HEK293 (cell line): ENCODE measurements around the gene RASA3.

Experiments used
- CTCF ChIA-PET: fragments of 350-600 bp; formaldehyde crosslinking; extraction: SDS; loops from one replicate; lab custom pipeline; 2021; ENCODE audit warnings: antibody characterized with exemption; lab: Yijun Ruan, JAX
- POLR2A ChIA-PET: fragments of 300-600 bp; formaldehyde crosslinking; extraction: SDS; loops from one replicate; lab custom pipeline; 2020; ENCODE audit warnings: antibody characterized with exemption, inconsistent platforms; lab: Yijun Ruan, JAX
- H3K27ac ChIP-seq: fragments of 200-500 bp; sonication (Bioruptor generic); 2 replicates; pipeline ENCODE4 v1.5.1; 2014; ENCODE audit warnings: low read depth, low read length, control low read depth, inconsistent platforms; ENCODE audit errors: extremely low read depth
- H3K36me3 ChIP-seq, 2 experiments: fragments of 200-500 bp in 1 of 2; sonication (Bioruptor generic) in 1 of 2; 1 replicate in 1 of 2; 2 replicates in 1 of 2; pipeline ENCODE4 v1.5.1; 2014 to 2017; ENCODE audit warnings: inconsistent platforms in 2 of 2, low read length in 2 of 2; ENCODE audit not compliant: control insufficient read depth in 2 of 2, insufficient read depth in 1 of 2
- H3K4me1 ChIP-seq: fragments of 200-500 bp; sonication (Bioruptor generic); 2 replicates; pipeline ENCODE4 v1.5.1; 2014; ENCODE audit warnings: mild to moderate bottlenecking, low read length, inconsistent platforms; ENCODE audit not compliant: control insufficient read depth, insufficient read depth
- H3K4me3 ChIP-seq: 2 replicates; pipeline ENCODE4 v1.5.1; 2011; ENCODE audit warnings: low read depth, mild to moderate bottlenecking, control low read depth, low read length, moderate library complexity
- H3K9me3 ChIP-seq: fragments of 200-500 bp; sonication (Bioruptor generic); 2 replicates; pipeline ENCODE4 v1.5.1; 2014; ENCODE audit warnings: low read depth, low read length, inconsistent platforms; ENCODE audit not compliant: control insufficient read depth, insufficient read depth
- ATF2 ChIP-seq: fragments of 450-650 bp; formaldehyde crosslinking; IDR thresholded peaks from 2 replicates; pipeline ENCODE4 v1.5.1; 2016; ENCODE audit warnings: missing biosample characterization, missing genetic modification characterization, low read depth
- GLI4 ChIP-seq: fragments of 450-650 bp; formaldehyde crosslinking; IDR thresholded peaks from 2 replicates; pipeline ENCODE4 v1.5.1; 2016; ENCODE audit warnings: missing biosample characterization, missing genetic modification characterization
- KLF16 ChIP-seq: fragments of 450-650 bp; formaldehyde crosslinking; IDR thresholded peaks from 2 replicates; pipeline ENCODE4 v1.5.1; 2017; ENCODE audit warnings: missing biosample characterization, missing genetic modification characterization
- KLF7 ChIP-seq: fragments of 450-650 bp; formaldehyde crosslinking; IDR thresholded peaks from 2 replicates; pipeline ENCODE4 v1.5.1; 2016; ENCODE audit warnings: missing biosample characterization, missing genetic modification characterization, borderline replicate concordance
- KLF8 ChIP-seq: fragments of 450-650 bp; formaldehyde crosslinking; IDR thresholded peaks from 2 replicates; pipeline ENCODE4 v1.5.1; 2016; ENCODE audit warnings: missing biosample characterization, missing genetic modification characterization
- PRDM6 ChIP-seq: fragments of 450-650 bp; formaldehyde crosslinking; IDR thresholded peaks from 2 replicates; pipeline ENCODE4 v1.5.1; 2017; ENCODE audit warnings: missing biosample characterization, missing genetic modification characterization
- REST ChIP-seq: fragments of 450-650 bp; formaldehyde crosslinking; IDR thresholded peaks from 2 replicates; pipeline ENCODE4 v1.5.1; 2016; ENCODE audit warnings: missing biosample characterization, missing genetic modification characterization
- ZBTB8A ChIP-seq: fragments of 450-650 bp; formaldehyde crosslinking; IDR thresholded peaks from 2 replicates; pipeline ENCODE4 v1.5.1; 2016; ENCODE audit warnings: missing biosample characterization, missing genetic modification characterization
- ZFP37 ChIP-seq: fragments of 450-650 bp; formaldehyde crosslinking; IDR thresholded peaks from 2 replicates; pipeline ENCODE4 v1.5.1; 2016; ENCODE audit warnings: missing biosample characterization, missing genetic modification characterization
- ZNF114 ChIP-seq: fragments of 450-650 bp; formaldehyde crosslinking; IDR thresholded peaks from 2 replicates; pipeline ENCODE4 v1.5.0; 2017; ENCODE audit warnings: missing biosample characterization, missing genetic modification characterization
- ZNF175 ChIP-seq: fragments of 450-650 bp; formaldehyde crosslinking; IDR thresholded peaks from 2 replicates; pipeline ENCODE4 v1.5.1; 2016; ENCODE audit warnings: missing biosample characterization, missing genetic modification characterization
- ZNF266 ChIP-seq: fragments of 450-650 bp; formaldehyde crosslinking; IDR thresholded peaks from 2 replicates; pipeline ENCODE4 v1.5.1; 2016; ENCODE audit warnings: missing biosample characterization, missing genetic modification characterization, low read depth
- ZNF391 ChIP-seq: fragments of 450-650 bp; formaldehyde crosslinking; IDR thresholded peaks from 2 replicates; pipeline ENCODE4 v1.5.1; 2016; ENCODE audit warnings: low read depth, missing biosample characterization, missing genetic modification characterization, borderline replicate concordance
- ZNF394 ChIP-seq: fragments of 450-650 bp; formaldehyde crosslinking; IDR thresholded peaks from 2 replicates; pipeline ENCODE4 v1.5.1; 2016; ENCODE audit warnings: missing biosample characterization, missing genetic modification characterization, mild to moderate bottlenecking, moderate library complexity, borderline replicate concordance
- ZNF513 ChIP-seq: fragments of 450-650 bp; IDR thresholded peaks from 2 replicates; pipeline ENCODE4 v1.5.1; 2018; ENCODE audit warnings: missing biosample characterization, missing genetic modification characterization
- ZNF529 ChIP-seq: fragments of 450-650 bp; formaldehyde crosslinking; IDR thresholded peaks from 2 replicates; pipeline ENCODE4 v1.5.1; 2017; ENCODE audit warnings: missing genetic modification characterization, missing biosample characterization; ENCODE audit not compliant: insufficient replicate concordance
- ZNF548 ChIP-seq: fragments of 450-650 bp; formaldehyde crosslinking; IDR thresholded peaks from 2 replicates; pipeline ENCODE4 v1.5.1; 2016; ENCODE audit warnings: missing biosample characterization, missing genetic modification characterization
- ZNF585B ChIP-seq: fragments of 450-650 bp; formaldehyde crosslinking; IDR thresholded peaks from 2 replicates; pipeline ENCODE4 v1.5.1; 2016; ENCODE audit warnings: missing biosample characterization, missing genetic modification characterization
- ZNF610 ChIP-seq: fragments of 450-650 bp; formaldehyde crosslinking; IDR thresholded peaks from 2 replicates; pipeline ENCODE4 v1.5.1; 2016; ENCODE audit warnings: missing biosample characterization, missing genetic modification characterization, borderline replicate concordance
- TF ChIP-seq, protein P1 (sequence below): fragments of 450-650 bp; formaldehyde crosslinking; IDR thresholded peaks from 2 replicates; pipeline ENCODE4 v1.5.1; 2016; ENCODE audit warnings: missing biosample characterization, missing genetic modification characterization

The RASA3 gene

DNA sequence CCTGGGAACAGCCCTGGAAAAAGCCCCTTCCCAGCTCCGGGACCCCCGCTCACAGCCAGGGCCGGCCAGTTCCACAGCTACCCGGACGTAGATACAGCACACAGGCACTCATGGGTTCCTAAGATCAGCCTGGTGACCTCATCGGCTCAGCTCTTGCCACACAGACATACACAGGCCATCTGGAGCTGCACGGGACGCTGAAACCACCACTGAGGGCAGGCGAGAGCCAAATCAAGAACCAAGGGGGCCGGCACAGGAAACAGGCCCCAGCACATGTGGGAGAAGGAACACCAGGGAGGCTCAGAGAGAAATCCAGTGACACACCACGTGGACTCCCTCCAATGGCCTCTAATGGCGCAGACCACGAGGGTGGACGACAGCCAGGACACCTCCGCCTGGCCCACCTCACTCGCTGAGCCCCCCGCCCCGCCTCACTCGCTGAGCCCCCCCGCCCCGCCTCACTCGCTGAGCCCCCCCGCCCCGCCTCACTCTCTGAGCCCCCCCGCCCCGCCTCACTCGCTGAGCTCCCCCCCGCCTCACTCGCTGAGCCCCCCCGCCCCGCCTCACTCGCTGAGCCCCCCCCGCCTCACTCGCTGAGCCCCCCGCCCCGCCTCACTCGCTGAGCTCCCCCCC is 88.9 kb downstream of the RASA3 start:
- no peak overlapping the region for H3K4me3 ChIP-seq
- CTCF ChIA-PET, result no interaction called here
- TF ChIP-seq ZNF529 (tag by site-specific recombination), result no peak
- no peak for TF ChIP-seq ZBTB8A (tag by site-specific recombination)
- TF ChIP-seq ATF2 (tag by site-specific recombination), result peak; percentile 29; the same call in 1 of the 2 replicates
- no peak for TF ChIP-seq ZNF513 (tag by site-specific recombination)
- TF ChIP-seq ZFP37 (tag by site-specific recombination), result no peak
- TF ChIP-seq ZNF394 (tag by site-specific recombination), result no peak
- TF ChIP-seq PRDM6 (tag by site-specific recombination), result no peak
- TF ChIP-seq, all 188 proteins: peak for 1
- no peaks in the 10 kb centered on the region for H3K4me1 ChIP-seq
- POLR2A ChIA-PET, result no interaction called here
- no peaks in the 10 kb centered on the region for H3K36me3 ChIP-seq
- no peaks in the 10 kb centered on the region for H3K9me3 ChIP-seq
- H3K27ac ChIP-seq, result no peak overlapping the region

- H3K36me3 ChIP-seq, result no peaks in the 10 kb centered on the region
- POLR2A ChIA-PET, result no interaction called here
- no peaks in the 10 kb centered on the region for H3K4me1 ChIP-seq
- TF ChIP-seq ZNF548 (tag by site-specific recombination) (no peak), ZNF266 (tag by site-specific recombination) (no peak), ZNF585B (tag by site-specific recombination) (no peak), GLI4 (tag by site-specific recombination) (no peak), ZNF610 (tag by site-specific recombination) (no peak), KLF7 (tag by site-specific recombination) (no peak), ZNF175 (tag by site-specific recombination) (no peak), ZNF114 (no peak), REST (tag by site-specific recombination) (no peak), KLF8 (tag by site-specific recombination) (no peak), ZNF391 (tag by site-specific recombination) (no peak), KLF16 (tag by site-specific recombination) (no peak)
- TF ChIP-seq, protein P1, sequence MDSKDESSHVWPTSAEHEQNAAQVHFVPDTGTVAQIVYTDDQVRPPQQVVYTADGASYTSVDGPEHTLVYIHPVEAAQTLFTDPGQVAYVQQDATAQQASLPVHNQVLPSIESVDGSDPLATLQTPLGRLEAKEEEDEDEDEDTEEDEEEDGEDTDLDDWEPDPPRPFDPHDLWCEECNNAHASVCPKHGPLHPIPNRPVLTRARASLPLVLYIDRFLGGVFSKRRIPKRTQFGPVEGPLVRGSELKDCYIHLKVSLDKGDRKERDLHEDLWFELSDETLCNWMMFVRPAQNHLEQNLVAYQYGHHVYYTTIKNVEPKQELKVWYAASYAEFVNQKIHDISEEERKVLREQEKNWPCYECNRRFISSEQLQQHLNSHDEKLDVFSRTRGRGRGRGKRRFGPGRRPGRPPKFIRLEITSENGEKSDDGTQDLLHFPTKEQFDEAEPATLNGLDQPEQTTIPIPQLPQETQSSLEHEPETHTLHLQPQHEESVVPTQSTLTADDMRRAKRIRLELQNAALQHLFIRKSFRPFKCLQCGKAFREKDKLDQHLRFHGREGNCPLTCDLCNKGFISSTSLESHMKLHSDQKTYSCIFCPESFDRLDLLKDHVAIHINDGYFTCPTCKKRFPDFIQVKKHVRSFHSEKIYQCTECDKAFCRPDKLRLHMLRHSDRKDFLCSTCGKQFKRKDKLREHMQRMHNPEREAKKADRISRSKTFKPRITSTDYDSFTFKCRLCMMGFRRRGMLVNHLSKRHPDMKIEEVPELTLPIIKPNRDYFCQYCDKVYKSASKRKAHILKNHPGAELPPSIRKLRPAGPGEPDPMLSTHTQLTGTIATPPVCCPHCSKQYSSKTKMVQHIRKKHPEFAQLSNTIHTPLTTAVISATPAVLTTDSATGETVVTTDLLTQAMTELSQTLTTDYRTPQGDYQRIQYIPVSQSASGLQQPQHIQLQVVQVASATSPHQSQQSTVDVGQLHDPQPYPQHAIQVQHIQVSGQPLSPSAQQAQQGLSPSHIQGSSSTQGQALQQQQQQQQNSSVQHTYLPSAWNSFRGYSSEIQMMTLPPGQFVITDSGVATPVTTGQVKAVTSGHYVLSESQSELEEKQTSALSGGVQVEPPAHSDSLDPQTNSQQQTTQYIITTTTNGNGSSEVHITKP (tag by site-specific recombination), result no peak
These were observed 90.2 kb downstream of the RASA3 start for GRCh38 chr13:114042066-114042815.

More at GRCh38 chr13:114042066-114042815, 90.2 kb downstream of the RASA3 start:
- H3K27ac ChIP-seq, result no peak overlapping the region
- no peak overlapping the region for H3K4me3 ChIP-seq
- CTCF ChIA-PET, result no interaction called here
- H3K9me3 ChIP-seq, result no peaks in the 10 kb centered on the region
